H1 (cell line): ENCODE measurements around the gene SEC11A. TPM values are rescaled to one million over a fixed set of nuclear protein-coding genes. Genes with fewer than 3 reads are reported as not detected.

Experiments
- CEBPB ChIP-seq: IDR thresholded peaks from 2 replicates; pipeline ENCODE4 v1.6.1; 2012; ENCODE audit warnings: low read depth, low read length
- CTBP2 ChIP-seq: IDR thresholded peaks from 2 replicates; pipeline ENCODE4 v1.7.0; 2011; ENCODE audit warnings: borderline replicate concordance, mild to moderate bottlenecking, moderate library complexity, mixed read lengths, low read length; ENCODE audit not compliant: insufficient read depth, insufficient read length
- JUN ChIP-seq: IDR thresholded peaks from 2 replicates; pipeline ENCODE4 v1.6.1; 2011; ENCODE audit warnings: low read depth, mild to moderate bottlenecking, improper control_type of control experiment, low read length
- JUND ChIP-seq: IDR thresholded peaks from 2 replicates; pipeline ENCODE4 v1.6.1; 2011; ENCODE audit warnings: mild to moderate bottlenecking, improper control_type of control experiment, low read length
- PHF8 ChIP-seq: fragments of 200-600 bp; sonication (generic); conservative IDR thresholded peaks from 2 replicates; pipeline ENCODE4 v1.7.1; 2012; ENCODE audit warnings: low read depth, mild to moderate bottlenecking, inconsistent platforms, low read length, moderate library complexity
- RFX5 ChIP-seq: IDR thresholded peaks from 2 replicates; pipeline ENCODE4 v1.6.1; 2011; ENCODE audit warnings: low read depth, low read length, improper control_type of control experiment, borderline replicate concordance
- SIN3A ChIP-seq, 2 experiments: IDR thresholded peaks in 1 of 2; conservative IDR thresholded peaks in 1 of 2; 2 replicates each; pipeline ENCODE4 v1.6.1; 2011 to 2012; ENCODE audit warnings: low read length in 2 of 2, improper control_type of control experiment in 1 of 2, low read depth in 1 of 2, mild to moderate bottlenecking in 1 of 2
- SP1 ChIP-seq: IDR thresholded peaks from 2 replicates; pipeline ENCODE4 v1.6.1; 2011; ENCODE audit warnings: low read depth, low read length
- ZNF274 ChIP-seq: IDR thresholded peaks from 2 replicates; pipeline ENCODE4 v1.7.0; 2012; ENCODE audit warnings: low read length, borderline replicate concordance; ENCODE audit errors: extremely low read depth
- polyA plus RNA-seq, 7 experiments: library from polyadenylated mRNA; depleted of rRNA in 3 of 7; stranded (reverse) in 5 of 7; unstranded in 2 of 7; fragments of >200 nt in 5 of 7; fragments of 200-250 nt in 2 of 7; gene quantifications; 1 replicate in 5 of 7; 2 replicates in 1 of 7; 4 replicates in 1 of 7; pipeline versions ENCODE4 v1.2.1 to v1.2.3, GENCODE V29; 2011 to 2013; ENCODE audit warnings: missing spikeins in 2 of 7, mixed read lengths in 2 of 7
- total RNA-seq: library from RNA; stranded (reverse); fragmentation: NEBNext Ultra II Directional; extraction: Animal tissue kit (Norgen Biotek cat#: 25700); gene quantifications from 2 replicates; pipeline ENCODE4 v1.2.1, GENCODE V29; 2021
- TF ChIP-seq, protein P1 (sequence below): fragments of 300-600 bp; sonication (generic); IDR thresholded peaks from 2 replicates; pipeline ENCODE4 v1.7.1; 2012; ENCODE audit warnings: low read length, moderate library complexity, mild to moderate bottlenecking, inconsistent platforms; ENCODE audit not compliant: insufficient replicate concordance

SEC11A gene
- total and polyA plus RNA-seq, 2 of the 8 experiments (the other 6 are each of a cell fraction or from before 2014, with no cell fraction given), result 268 to 316 TPM

DNA sequence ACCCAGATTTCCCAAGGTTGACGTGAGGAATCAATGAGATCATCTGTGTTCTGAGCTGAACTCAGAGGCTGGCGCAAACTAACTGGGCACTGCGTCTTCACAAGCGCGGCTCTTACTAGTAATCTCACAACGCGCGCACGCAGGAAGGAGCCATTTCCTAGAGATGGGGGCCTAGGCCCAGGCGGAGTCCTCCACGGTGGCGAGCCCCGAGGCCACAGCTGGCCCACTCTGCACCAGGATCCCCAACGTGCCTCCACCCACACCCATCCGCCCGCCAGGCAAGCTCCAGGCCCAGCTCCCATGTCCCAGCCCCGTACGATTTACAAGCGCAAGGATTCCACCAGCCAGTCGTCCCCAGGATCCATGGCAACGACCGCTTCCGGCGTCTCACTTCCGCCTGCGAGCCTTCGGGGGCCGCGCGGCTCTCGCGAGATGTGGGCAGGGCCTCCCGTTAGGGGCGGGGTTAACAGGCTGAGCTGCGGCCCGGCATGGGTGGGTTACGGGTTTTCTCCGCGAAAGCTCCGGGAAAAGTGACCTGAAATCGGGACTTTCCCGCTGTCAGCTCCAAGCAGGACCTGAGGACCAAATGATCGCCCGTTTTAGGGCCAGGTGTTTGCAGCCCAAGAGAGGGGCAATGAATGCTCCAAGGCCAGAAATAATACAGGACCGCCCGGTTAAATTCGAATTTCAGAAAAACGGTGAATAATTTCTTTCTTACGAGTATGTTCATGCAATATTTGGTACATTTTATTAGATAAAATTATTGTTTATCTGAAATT lies 61.8 kb downstream of the SEC11A start, which contains the start of gene WDR73 (continued):
- TF ChIP-seq, protein P1, sequence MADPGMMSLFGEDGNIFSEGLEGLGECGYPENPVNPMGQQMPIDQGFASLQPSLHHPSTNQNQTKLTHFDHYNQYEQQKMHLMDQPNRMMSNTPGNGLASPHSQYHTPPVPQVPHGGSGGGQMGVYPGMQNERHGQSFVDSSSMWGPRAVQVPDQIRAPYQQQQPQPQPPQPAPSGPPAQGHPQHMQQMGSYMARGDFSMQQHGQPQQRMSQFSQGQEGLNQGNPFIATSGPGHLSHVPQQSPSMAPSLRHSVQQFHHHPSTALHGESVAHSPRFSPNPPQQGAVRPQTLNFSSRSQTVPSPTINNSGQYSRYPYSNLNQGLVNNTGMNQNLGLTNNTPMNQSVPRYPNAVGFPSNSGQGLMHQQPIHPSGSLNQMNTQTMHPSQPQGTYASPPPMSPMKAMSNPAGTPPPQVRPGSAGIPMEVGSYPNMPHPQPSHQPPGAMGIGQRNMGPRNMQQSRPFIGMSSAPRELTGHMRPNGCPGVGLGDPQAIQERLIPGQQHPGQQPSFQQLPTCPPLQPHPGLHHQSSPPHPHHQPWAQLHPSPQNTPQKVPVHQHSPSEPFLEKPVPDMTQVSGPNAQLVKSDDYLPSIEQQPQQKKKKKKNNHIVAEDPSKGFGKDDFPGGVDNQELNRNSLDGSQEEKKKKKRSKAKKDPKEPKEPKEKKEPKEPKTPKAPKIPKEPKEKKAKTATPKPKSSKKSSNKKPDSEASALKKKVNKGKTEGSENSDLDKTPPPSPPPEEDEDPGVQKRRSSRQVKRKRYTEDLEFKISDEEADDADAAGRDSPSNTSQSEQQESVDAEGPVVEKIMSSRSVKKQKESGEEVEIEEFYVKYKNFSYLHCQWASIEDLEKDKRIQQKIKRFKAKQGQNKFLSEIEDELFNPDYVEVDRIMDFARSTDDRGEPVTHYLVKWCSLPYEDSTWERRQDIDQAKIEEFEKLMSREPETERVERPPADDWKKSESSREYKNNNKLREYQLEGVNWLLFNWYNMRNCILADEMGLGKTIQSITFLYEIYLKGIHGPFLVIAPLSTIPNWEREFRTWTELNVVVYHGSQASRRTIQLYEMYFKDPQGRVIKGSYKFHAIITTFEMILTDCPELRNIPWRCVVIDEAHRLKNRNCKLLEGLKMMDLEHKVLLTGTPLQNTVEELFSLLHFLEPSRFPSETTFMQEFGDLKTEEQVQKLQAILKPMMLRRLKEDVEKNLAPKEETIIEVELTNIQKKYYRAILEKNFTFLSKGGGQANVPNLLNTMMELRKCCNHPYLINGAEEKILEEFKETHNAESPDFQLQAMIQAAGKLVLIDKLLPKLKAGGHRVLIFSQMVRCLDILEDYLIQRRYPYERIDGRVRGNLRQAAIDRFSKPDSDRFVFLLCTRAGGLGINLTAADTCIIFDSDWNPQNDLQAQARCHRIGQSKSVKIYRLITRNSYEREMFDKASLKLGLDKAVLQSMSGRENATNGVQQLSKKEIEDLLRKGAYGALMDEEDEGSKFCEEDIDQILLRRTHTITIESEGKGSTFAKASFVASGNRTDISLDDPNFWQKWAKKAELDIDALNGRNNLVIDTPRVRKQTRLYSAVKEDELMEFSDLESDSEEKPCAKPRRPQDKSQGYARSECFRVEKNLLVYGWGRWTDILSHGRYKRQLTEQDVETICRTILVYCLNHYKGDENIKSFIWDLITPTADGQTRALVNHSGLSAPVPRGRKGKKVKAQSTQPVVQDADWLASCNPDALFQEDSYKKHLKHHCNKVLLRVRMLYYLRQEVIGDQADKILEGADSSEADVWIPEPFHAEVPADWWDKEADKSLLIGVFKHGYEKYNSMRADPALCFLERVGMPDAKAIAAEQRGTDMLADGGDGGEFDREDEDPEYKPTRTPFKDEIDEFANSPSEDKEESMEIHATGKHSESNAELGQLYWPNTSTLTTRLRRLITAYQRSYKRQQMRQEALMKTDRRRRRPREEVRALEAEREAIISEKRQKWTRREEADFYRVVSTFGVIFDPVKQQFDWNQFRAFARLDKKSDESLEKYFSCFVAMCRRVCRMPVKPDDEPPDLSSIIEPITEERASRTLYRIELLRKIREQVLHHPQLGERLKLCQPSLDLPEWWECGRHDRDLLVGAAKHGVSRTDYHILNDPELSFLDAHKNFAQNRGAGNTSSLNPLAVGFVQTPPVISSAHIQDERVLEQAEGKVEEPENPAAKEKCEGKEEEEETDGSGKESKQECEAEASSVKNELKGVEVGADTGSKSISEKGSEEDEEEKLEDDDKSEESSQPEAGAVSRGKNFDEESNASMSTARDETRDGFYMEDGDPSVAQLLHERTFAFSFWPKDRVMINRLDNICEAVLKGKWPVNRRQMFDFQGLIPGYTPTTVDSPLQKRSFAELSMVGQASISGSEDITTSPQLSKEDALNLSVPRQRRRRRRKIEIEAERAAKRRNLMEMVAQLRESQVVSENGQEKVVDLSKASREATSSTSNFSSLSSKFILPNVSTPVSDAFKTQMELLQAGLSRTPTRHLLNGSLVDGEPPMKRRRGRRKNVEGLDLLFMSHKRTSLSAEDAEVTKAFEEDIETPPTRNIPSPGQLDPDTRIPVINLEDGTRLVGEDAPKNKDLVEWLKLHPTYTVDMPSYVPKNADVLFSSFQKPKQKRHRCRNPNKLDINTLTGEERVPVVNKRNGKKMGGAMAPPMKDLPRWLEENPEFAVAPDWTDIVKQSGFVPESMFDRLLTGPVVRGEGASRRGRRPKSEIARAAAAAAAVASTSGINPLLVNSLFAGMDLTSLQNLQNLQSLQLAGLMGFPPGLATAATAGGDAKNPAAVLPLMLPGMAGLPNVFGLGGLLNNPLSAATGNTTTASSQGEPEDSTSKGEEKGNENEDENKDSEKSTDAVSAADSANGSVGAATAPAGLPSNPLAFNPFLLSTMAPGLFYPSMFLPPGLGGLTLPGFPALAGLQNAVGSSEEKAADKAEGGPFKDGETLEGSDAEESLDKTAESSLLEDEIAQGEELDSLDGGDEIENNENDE, result no peak
- TF ChIP-seq ZNF274 (no peak), JUND (no peak), CEBPB (no peak), CTBP2 (no peak), RFX5 (no peak), SIN3A (conservative IDR thresholded peaks at IDR 0.05 in 1 of 2, IDR thresholded peaks at IDR 0.05 in 1 of 2; ENCODE audit: low read depth in 1 of 2, low read length in 2 of 2) (peak in 1 of 2 experiments; percentile 95; a peak in 3 of 4 replicates), JUN (no peak), SP1 (no peak), PHF8 (peak; percentile 79)
